EH (cell line): ENCODE measurements around the gene TOR1A.

ENCODE experiments used
- DNase-seq: peaks from one replicate; pipeline ENCODE4 v3.0.0-alpha.2; 2015; ENCODE audit warnings: low read depth

The TOR1A gene, protein sequence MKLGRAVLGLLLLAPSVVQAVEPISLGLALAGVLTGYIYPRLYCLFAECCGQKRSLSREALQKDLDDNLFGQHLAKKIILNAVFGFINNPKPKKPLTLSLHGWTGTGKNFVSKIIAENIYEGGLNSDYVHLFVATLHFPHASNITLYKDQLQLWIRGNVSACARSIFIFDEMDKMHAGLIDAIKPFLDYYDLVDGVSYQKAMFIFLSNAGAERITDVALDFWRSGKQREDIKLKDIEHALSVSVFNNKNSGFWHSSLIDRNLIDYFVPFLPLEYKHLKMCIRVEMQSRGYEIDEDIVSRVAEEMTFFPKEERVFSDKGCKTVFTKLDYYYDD

DNA sequence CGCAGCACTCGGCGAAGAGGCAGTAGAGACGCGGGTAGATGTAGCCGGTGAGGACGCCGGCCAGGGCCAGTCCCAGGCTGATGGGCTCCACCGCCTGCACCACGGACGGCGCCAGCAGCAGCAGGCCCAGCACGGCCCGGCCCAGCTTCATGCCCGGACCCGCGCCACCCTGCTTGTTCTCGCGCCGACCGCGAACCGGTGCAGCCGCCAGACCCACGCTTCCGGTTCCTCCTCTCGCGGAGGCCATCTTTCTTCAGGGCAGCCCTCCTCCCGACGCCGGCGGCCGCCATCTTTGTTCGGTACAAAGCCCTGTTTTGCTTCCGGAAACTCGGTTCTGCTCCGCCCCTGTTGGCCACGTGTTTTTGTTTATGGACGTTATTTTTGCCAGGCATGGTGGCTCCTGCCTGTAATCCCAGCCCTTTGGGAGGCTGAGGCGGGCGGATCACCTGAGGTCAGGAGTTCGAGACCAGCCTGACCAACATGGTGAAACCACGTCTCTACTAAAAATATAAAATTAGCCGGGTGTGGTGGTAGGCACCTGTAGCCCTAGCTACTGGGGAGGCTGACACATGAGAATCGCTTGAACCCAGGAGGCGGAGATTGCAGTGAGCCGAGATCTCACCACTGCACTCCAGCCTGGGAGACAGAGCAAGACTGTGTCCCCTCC lies at the start of gene TOR1A:
TSS of gene TOR1A (minus strand) at position 202 of the 667 bp plus-strand sequence. CDS start at position 151, 51 bp downstream.
- peak; percentile 95 for DNase-seq

DNA sequence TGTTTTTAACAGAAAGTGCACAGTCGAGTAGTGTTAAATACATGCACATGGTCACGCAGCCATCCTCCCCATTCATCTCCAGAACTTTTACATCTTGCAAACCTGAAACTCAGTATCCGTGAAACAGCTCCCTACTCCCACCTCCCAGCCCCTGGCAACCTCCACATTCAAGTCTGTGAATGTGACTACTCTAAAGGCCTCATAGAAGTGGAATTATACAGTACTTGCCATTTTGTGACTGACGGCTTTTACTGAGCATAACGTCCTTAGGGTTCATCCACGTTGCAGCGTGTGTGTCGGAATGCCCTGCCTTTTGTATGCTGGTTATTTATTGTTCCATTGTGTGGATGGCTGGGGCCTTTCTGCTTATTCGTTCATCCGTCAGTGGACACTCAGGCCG lies 47.1 kb upstream of the TOR1A start:
- no peak for DNase-seq

DNA sequence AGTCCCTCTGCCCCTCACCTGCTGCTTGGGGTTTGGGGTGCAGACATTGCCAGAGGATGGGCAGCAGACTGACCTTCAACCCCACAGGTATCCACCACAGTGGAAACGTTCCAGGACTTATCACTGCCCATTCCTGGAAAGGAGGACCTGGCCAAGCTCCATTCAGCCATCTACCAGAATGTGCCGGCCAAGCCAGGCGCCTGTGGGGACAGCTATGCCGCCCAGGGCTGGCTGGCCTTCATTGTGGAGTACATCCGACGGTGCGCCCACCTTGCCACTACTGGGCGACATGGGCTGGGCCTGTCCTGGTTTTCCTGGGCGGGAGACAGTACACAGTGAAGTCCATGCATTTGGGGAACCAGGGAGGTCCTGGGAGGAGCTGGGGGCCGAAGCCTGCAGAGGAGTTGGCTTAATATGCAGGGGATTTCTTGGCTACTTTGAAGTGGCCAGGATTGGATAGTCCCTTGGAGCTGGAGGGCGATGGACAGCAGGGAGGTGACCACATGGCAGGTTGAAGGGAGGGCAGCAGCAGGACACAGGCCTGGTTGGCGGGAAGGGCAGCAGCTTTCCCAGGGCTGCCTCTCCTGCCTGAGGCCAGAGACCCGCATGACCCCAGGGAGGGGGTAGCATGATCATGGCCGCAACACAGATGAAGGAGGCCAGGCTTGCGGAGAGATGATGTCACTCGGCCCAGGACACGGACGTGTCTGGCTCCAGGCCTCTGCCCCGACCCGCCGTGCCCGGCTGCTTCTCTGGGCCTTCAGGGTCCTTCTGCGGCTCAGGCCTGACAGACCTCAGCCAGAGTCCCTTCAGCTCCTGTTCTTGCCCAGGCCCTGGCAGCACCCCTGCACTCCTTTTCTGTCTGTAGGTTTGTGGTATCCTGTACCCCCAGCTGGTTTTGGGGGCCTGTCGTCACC lies 45.9 kb upstream of the TOR1A start:
- no peak for DNase-seq

DNA sequence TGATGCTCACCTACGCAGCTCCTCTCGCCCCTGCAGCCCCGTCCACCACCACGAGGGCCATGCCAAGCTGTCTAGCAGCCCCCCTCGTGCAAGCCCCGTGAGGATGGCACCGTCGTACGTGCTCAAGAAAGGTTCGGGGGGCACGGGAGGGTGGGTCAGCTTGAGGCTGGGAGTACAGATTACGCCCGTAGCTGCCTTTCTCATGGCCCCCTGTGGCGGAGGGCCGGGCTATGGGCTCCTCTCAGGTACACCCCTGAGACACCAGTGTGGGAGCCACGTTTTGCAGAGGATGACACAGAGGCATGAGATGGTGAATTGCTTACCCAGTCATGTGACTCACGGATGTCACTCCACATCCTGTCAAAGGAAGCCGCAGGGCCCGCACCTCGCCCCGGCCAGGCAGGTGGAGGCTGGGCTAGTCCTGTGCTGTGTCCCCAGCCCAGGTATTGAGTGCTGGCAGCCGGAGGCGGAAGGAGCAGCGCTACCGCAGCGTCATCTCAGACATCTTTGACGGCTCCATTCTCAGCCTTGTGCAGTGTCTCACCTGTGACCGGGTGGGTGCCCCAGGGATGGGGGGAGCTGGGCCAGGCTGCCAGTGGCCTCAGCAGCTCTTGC lies 45.0 kb upstream of the TOR1A start:
- DNase-seq: no peak

DNA sequence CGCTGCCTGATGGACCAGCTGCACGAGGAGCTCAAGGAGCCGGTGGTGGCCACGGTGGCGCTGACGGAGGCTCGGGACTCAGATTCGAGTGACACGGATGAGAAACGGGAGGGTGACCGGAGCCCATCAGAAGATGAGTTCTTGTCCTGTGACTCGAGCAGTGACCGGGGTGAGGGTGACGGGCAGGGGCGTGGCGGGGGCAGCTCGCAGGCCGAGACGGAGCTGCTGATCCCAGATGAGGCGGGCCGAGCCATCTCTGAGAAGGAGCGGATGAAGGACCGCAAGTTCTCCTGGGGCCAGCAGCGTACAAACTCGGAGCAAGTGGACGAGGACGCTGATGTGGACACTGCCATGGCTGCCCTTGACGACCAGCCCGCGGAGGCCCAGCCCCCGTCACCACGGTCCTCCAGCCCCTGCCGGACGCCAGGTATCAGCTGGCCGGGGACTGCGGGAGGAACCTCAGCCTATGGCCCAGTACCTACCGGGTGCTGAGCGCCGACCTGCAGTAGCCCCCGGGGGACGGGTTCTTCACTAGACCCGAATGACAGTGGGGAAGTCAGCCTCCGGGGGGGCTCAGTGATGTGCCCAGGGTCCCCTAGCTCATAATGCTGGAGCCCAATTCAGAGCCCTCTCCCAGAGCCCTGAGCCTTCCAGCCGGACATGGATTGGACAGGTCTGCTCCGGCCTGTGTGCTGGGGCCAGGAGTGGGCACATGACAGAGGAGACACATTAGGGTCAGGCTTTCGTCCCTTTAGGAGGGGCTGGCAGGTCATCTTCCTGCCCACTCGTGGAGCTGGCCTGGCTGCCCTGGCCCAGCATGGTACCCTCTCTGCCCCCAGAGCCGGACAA lies 44.3 kb upstream of the TOR1A start:
- DNase-seq: no peak

DNA sequence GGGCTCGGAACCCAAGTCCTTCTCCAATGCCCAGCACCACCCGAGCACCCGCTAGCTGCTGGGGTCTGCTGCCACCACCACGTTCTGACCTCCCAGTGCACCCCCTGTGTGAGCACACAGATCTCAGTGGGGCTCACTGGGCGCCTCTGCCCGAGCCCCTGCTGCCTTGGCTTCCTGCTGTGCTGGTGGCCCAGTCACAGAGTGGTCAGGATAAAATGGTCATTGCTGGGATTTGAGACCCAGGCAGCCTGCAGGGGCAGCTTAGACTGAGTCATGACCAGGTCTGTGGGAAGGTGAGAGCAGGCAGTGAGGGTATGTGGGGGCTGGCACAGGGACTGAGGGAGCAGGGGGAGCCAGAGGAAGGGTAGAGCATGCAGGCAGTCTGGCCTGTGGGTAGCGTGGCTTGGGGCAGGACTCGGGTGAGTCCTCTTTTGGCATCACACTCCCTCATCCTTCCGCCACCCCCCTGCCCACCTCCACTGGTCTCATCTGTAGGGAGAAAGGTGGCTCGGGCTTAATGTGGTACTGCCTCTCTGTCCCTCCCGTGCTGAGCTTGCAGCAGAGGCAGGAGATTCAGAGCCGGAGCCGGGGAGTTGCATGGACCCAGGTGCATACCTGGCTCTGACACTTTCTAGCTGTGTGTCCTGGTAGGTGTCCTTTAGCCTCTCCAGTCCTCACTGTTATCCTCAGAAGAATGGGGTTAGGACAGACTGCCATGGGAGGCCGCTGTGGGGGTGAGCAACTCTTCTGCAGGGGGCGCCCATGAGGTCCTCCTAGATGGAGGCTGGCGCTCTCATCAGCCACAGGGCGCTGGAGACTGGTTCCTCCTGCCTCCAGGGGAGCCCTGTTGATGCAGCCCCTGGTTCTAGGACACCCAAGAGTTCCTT lies 43.4 kb upstream of the TOR1A start:
- DNase-seq: no peak

DNA sequence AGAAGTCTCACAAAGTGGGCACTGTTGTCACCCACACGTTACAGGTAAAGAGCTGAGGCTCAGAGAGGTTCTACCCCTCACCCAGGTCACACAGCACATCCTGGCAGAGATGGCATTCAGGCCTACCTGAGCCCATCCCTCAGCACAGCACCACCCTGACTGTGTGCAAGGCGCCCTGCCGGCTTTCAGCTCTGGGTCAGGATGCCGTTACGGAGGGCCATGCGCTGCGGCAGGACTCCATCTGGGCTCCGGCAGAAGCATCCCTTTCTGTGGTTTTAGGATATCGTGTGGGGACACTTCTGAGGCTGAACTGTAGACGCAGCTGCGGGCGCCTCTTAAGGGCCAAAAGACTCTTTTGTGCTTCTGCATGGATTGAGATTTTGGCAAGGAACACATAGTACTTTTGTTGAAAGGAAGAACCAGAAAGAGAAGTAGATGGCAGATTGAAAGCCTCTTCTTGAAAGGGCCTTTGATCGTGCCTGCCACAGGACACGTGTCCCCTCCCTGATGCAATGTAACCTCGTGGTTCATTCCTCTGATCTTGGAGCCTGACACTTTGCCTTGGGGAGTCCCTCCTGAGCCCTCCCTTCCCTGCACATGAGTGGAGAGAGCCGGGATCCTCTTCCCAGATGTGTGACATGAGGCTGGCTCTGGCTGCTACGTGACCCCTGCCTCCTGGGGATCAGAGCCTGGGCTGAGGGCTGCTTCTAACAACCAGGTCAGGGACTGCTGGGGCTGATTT lies 42.6 kb upstream of the TOR1A start:
- DNase-seq: no peak

DNA sequence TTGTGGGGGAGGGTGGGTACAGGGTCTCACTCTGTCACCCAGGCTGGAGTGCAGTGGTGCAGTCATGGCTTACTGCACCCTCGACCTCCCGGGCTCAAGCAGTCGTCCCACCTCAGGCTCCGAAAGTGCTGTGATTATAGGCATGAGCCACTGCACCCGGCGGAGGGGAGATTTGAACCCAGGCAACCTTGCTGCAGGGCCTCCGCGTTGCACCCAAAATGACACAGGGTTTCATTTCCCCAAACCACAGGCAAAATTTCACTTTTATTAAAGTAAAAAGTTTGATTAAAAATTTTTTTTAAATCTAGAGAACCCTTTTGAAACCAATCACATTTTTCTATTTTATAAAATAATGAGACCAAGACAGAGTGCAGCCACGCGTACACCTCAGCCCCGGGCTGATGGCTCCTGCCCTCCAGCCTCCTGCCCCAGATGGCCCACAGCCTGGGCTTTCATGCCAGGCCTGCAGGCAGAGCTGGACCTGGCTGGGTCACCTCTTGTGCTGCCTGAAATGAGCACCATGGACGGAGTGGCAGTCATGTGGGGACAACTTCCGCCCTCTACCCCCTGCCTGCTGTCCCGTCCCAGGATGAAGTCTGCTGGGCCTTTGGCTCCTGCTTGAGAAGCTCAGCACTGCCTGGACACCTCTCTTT lies 41.9 kb upstream of the TOR1A start:
- DNase-seq: no peak

DNA sequence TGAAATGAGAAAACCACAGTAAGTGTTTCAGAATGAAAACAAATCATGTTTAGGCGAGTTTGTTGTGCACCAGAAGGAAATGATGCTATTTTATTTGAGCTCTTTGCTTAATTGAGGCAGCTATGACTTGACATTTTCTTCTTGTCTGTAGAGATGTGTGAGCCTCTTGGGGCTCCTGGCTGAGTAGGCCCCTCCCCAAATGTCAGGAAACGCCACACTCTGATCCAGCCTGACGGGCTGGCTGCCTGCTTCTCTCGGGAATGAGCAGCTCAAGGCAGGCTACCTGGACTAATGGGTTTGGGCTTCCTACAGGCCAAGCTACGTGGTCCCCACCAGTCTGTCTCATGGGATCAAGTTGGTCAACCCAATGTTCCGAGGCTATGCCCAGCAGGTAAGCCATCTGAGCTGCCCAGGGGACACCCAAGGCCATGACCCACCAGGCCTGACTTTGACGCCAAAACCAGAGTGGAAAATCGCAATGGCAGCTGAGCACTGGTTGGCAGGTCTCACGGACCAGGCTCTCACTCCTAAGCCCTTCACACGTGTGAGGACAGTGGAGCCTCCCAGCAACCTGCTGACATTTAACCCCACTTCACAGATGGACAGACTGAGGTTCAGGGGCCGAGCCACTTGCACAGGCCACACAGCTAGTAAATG lies 41.2 kb upstream of the TOR1A start:
- DNase-seq: no peak

DNA sequence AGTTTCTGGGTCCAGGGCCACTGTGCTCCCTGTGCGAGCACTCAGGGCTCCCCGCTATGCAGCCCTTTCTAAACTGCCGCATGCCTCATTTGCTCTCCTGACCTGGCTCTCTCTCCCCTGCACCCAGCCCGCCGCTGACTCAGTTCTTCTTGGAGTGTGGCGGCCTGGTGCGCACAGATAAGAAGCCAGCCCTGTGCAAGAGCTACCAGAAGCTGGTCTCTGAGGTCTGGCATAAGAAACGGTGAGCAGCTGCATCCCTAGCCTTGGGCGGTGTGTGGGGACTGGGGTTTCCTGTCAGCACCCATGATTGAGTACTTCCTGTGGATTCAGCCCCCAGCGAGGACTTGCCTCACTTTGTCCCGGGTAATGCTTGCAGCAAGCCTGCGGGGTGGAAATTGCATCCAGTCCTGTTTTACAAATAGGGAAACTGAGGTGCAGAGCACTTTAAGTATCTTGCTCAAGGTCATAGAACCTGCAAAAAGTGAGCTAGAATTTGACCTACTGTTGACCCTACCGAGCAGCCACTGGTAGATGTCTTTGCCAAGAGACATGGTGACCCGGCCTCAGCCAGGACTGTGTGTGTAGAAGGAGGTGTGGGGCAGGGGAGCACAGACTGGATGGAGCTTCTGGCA lies 39.2 kb upstream of the TOR1A start:
- DNase-seq: peak; percentile 78

DNA sequence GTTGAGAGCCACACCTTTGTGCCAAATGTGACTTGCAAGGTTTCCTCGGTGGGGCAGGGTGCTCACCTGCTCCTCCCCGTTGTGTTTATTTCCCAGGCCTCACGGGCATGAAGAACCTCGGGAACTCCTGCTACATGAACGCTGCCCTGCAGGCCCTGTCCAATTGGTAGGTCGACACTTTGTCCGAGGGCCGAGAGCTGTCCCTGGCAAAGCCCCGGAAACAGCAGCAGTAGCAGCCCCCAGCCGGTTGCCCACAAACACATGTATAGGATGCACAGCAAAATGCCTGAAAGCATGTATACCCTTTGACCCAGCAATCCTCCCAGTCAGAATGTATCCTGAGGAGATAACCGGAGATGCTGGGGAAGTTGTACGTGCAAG lies 37.5 kb upstream of the TOR1A start:
- no peak for DNase-seq

DNA sequence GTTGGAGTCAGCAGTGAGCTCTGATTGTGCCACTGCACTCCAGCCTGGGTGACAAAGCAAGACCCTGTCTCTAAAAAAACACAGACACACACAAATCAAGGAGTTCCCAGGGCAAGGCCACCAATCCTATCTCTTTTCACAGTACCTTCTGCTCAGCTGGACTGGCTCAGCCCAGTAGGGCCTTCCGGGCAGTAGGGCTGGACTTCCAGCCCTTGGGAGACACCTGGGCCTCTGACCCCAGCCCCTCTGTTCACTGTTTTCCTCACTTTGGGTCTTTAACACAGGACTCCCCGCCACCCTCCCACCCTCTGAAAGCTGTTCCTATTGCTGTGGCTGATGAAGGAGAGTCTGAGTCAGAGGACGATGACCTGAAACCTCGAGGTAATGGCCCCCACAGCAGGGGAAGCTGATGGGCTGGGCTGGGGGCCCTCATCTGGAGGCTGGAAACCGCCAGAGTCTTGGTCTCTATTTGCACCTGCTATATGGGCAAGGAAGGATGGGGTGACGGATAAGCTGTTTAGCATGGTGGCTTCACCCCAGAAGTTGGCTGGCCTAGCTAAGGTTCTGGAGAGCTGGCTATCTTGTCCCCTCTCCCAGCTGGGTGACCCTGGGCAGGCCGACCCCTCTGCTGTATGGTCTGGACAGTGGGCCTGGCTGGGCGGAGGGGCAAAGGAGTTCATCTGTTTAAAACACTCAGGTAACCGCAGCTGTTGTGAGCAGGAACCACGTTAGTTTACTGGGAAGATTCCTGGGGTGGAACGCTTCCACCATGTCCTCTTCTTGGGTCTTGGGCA lies 36.9 kb upstream of the TOR1A start:
- no peak for DNase-seq

DNA sequence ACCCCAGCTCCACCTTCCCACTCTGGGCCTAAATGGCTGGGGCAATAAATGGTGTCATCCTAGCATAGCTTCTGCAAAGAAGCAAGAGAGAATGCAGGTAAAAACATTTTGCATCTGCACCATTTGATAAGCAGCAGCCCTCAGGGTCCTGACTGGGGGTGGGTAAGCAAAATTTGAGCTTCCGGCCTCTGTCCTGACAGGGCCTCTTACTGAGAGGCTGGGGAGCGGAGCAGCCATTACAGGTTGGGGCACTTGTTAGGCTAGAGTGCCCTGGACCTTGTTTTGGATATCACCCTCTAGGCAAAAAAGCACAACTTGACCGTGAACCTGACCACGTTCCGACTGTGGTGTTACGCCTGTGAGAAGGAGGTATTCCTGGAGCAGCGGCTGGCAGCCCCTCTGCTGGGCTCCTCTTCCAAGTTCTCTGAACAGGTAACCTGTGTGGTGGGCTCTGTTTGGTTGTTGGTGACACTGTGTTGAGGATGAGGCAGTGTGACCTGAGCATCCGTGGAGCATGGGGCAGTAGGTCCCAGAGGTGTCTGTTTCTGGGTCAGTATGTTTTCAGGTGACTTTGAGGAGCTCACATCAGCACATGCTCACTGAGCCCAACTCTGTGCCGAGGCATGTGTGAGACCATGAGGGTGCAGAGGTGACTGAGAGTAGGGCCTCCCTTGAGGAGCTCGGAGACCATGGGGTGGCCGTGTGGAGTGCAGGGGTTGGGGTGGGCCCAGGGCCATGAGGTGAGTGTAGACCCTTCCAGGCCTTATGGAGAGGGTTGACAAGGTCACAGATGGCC lies 34.4 kb upstream of the TOR1A start:
- no peak for DNase-seq

DNA sequence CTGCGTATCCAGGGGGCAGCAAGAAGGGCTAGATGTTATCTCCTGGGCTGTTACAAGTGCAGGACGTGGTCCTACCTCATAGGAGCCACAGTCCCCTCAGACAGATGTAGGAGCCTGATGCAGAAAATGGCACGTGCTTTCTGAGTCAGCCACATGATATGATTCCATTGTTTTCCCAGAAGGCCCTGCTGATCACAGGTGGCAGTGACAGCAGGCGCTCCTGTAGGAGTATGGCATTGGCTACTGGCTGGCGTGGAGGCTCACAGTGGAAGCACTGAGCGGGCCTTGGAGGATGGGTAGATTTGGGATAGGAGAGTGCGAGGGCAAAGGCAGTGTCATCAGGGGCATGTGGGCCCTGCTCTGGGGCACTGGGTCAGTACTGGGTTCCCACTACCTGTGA lies 33.3 kb upstream of the TOR1A start:
- DNase-seq: no peak

DNA sequence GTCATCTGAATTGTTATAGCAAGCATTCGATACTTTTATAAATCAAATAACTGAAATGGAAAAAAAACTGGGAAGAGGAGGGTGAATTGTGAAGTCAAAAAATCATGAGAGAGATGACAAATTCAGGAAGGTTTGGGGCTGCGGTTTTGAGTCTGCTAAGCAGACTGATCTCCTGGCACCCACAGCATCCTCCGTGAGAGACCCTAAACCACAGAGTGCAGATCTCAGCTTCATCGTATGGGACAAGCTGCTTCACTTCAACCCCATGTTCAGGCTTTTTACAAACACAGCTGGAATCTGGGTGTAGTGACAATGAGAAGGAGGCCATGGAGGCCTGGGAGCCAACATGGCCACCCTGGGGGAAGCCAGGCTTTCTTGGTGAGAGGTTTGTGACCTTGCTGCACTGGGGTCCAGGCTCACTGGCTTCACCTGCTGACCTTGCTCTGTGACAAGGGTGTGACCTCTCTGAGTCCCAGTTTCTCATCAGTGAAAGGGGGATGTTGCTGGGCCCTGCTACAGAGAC lies 30.7 kb upstream of the TOR1A start:
- DNase-seq: no peak

DNA sequence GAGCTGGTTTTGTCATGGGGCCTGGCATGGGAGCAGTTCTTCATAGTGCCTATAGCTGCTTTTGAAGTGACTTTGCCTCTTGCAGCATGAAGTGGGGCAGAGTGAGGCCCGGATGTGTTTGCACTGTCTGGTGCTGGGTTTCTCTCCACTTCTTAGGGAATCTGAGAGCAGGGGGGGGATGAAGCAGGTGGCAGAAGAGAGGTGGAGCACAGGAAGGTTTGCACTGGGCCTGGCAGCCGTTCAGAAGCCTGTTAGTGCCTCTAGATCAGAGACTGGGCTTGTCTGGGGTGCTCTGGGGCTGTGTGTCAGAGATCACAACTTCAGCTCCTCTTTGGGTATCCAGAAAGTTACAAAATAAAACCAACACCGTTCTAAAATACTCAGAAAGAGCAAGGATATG lies 29.7 kb upstream of the TOR1A start:
- no peak for DNase-seq
